K562 (cell line): ENCODE measurements around the gene SPG21. TPM values are rescaled to one million over a fixed set of nuclear protein-coding genes. Genes with fewer than 3 reads are reported as not detected.
A peak's percentile ranks its signal among the peaks of the same experiment; 100 is the strongest.

ENCODE experiments used
- ATAC-seq: fragments of 200-7000 bp; cut with Tn5 transposase; 3 replicates; pipeline ENCODE4 v1.9.1; 2020; ENCODE audit warnings: moderate library complexity
- BruUV-seq: library from RNA; stranded (reverse); fragments of 400-500 nt; replicated peaks from 2 replicates; lab custom pipeline; 2021; lab: Mats Ljungman, UMichigan
- CTCF ChIA-PET: fragments of 300-600 bp; formaldehyde crosslinking; extraction: SDS; loops from one replicate; lab custom pipeline; 2021; ENCODE audit warnings: low intra/inter-chr PET ratio; lab: Yijun Ruan, JAX
- POLR2A ChIA-PET: fragments of 300-600, 350-650 bp; sonication (Branson Sonifier 250); formaldehyde crosslinking; extraction: SDS; loops from one replicate; lab custom pipeline; 2021; ENCODE audit warnings: antibody characterized with exemption, inconsistent platforms; lab: Yijun Ruan, JAX
- DNase-seq, 4 experiments: peaks; one replicate each; pipeline versions ENCODE4 v3.0.0 to v3.0.0-alpha.2; 2011 to 2018; ENCODE audit warnings: low spot score in 3 of 4, mixed read lengths in 3 of 4; ENCODE audit errors: extremely low read depth in 1 of 4
- FAIRE-seq: peaks from 2 replicates; lab custom pipeline; 2011; peaks lifted over from hg19 to GRCh38; lab: Jason Lieb, UNC
- H2AFZ ChIP-seq: 2 replicates; pipeline ENCODE4 v1.6.0; 2011; ENCODE audit warnings: low read depth, low read length, control low read depth, inconsistent platforms
- H3K27ac ChIP-seq: fragments of 200-600 bp; 3 replicates; pipeline ENCODE4 v1.8.0; 2011; ENCODE audit warnings: low read depth, mild to moderate bottlenecking, control low read depth, inconsistent platforms, low read length, moderate library complexity, mixed read lengths; ENCODE audit errors: extremely low read depth
- H3K27me3 ChIP-seq, 2 experiments: fragments of 300-600 bp in 1 of 2; 2 replicates in 1 of 2; 3 replicates in 1 of 2; pipeline versions ENCODE4 v1.6.0 to v1.8.0; 2011; ENCODE audit warnings: inconsistent platforms in 2 of 2, low read length in 2 of 2, mild to moderate bottlenecking in 1 of 2, mixed read lengths in 1 of 2, moderate library complexity in 1 of 2; ENCODE audit not compliant: control insufficient read depth in 2 of 2, insufficient read depth in 2 of 2
- H3K36me3 ChIP-seq: fragments of 300-600 bp; 3 replicates; pipeline ENCODE4 v1.8.0; 2011; ENCODE audit warnings: mild to moderate bottlenecking, low read length, inconsistent platforms; ENCODE audit not compliant: control insufficient read depth, insufficient read depth
- H3K4me1 ChIP-seq, 2 experiments: fragments of 200-600 bp in 1 of 2; replicated peaks in 1 of 2; 2 replicates in 1 of 2; 3 replicates in 1 of 2; pipeline versions ENCODE4 v1.5.1 to v1.8.0; 2011; ENCODE audit warnings: inconsistent platforms in 2 of 2, low read length in 2 of 2, mild to moderate bottlenecking in 1 of 2, mixed read lengths in 1 of 2, moderate library complexity in 1 of 2; ENCODE audit not compliant: control insufficient read depth in 2 of 2, insufficient read depth in 2 of 2
- H3K4me2 ChIP-seq: 2 replicates; pipeline ENCODE4 v1.6.1; 2011; ENCODE audit warnings: low read length, control low read depth, inconsistent platforms, mixed read lengths; ENCODE audit not compliant: insufficient read depth
- H3K4me3 ChIP-seq: fragments of 200-600 bp; sonication (generic), shearing (Covaris generic); 2 replicates; pipeline ENCODE4 v1.5.1; 2016; ENCODE audit warnings: control low read depth, inconsistent platforms
- H3K79me2 ChIP-seq: fragments of 200-600 bp; 3 replicates; pipeline ENCODE4 v1.8.0; 2011; ENCODE audit warnings: low read length, inconsistent platforms; ENCODE audit not compliant: control insufficient read depth, insufficient read depth
- H3K9ac ChIP-seq, 2 experiments: 2 replicates each; pipeline versions ENCODE4 v1.6.0 to v1.6.1; 2011; ENCODE audit warnings: low read depth in 2 of 2, low read length in 2 of 2, control low read depth in 1 of 2, inconsistent platforms in 1 of 2, mild to moderate bottlenecking in 1 of 2, mixed read lengths in 1 of 2; ENCODE audit not compliant: insufficient read depth in 1 of 2
- H3K9me1 ChIP-seq: one replicate; pipeline ENCODE4 v1.6.0; 2011; ENCODE audit warnings: inconsistent platforms, mild to moderate bottlenecking, low read length, moderate library complexity; ENCODE audit not compliant: control insufficient read depth, insufficient read depth
- H3K9me3 ChIP-seq: replicated peaks from 2 replicates; pipeline ENCODE4 v1.5.1; 2011; ENCODE audit warnings: low read depth, low read length, inconsistent platforms; ENCODE audit not compliant: control insufficient read depth, insufficient read depth
- H4K20me1 ChIP-seq: replicated peaks from 2 replicates; pipeline ENCODE4 v1.6.1; 2011; ENCODE audit warnings: low read length, inconsistent platforms, mixed read lengths; ENCODE audit not compliant: control insufficient read depth, insufficient read depth
- CAMTA2 ChIP-seq: fragments of 250-450 bp; sonication (Bioruptor Pico); conservative IDR thresholded peaks from 2 replicates; pipeline ENCODE4 v1.5.1; 2022
- CBX8 ChIP-seq: fragments of 200-600 bp; sonication (generic); IDR thresholded peaks from 2 replicates; pipeline ENCODE4 v1.6.1; 2012; ENCODE audit warnings: borderline replicate concordance, mixed run types, low read depth, mild to moderate bottlenecking, moderate library complexity, mixed read lengths, low read length, control low read depth, inconsistent platforms; ENCODE audit not compliant: poor library complexity, severe bottlenecking; ENCODE audit errors: extremely low read depth
- FOXJ2 ChIP-seq: fragments of 200-800 bp; sonication (Bioruptor generic); IDR thresholded peaks from 2 replicates; pipeline ENCODE4 v1.6.1; 2016; ENCODE audit warnings: missing genetic modification characterization, missing compliant biosample characterization
- MXD1 ChIP-seq: fragments of 250-450 bp; sonication (Bioruptor Pico); IDR thresholded peaks from 2 replicates; pipeline ENCODE4 v1.8.0; 2021; ENCODE audit warnings: borderline replicate concordance, mild to moderate bottlenecking, moderate library complexity; ENCODE audit not compliant: poor library complexity, severe bottlenecking
- NR1H2 ChIP-seq: sonication (generic); formaldehyde crosslinking; IDR thresholded peaks from 2 replicates; pipeline ENCODE4 v1.4.0; 2020; ENCODE audit warnings: mild to moderate bottlenecking, missing genetic modification reagents
- SETDB1 ChIP-seq: IDR thresholded peaks from one replicate; pipeline ENCODE4 v1.6.1; 2012; ENCODE audit warnings: low read length, control low read depth, inconsistent platforms
- ZNF12 ChIP-seq: sonication (generic); formaldehyde crosslinking; IDR thresholded peaks from 2 replicates; pipeline ENCODE4 v1.4.0; 2020; ENCODE audit warnings: mild to moderate bottlenecking, missing genetic modification reagents
- WGBS: fragments of 100-300 bp; shearing (Covaris generic); methylation state at CpG from one replicate; pipeline ENCODE4 v1.1.6; 2016; ENCODE audit warnings: low coverage, mixed read lengths; ENCODE audit not compliant: insufficient coverage; ENCODE audit errors: missing lambda C conversion rate; 5-methylcytosine and 5-hydroxymethylcytosine counted together
- in situ Hi-C: fragments of 300-500 bp; cut with MboI; formaldehyde crosslinking; loops from 4 replicates; pipeline ENCODE4 v1.15.0; 2018; ENCODE audit warnings: inconsistent platforms, mixed read lengths
- intact Hi-C: fragments of 100-400 bp; cut with micrococcal nuclease; formaldehyde crosslinking; loops from 2 replicates; pipeline ENCODE4 v1.14.2; 2022
- polyA plus RNA-seq, 8 experiments: library from polyadenylated mRNA; depleted of rRNA in 4 of 8; stranded (reverse) in 5 of 8; unstranded in 3 of 8; fragments of >200 nt; fragmentation: Nextera tagmentation in 2 of 8; fragmentation: Illumina TruSeq in 1 of 8; extraction: Ambion mirVana in 2 of 8; extraction: Trizol in 1 of 8; gene quantifications; 2 replicates each; pipeline versions ENCODE4 v1.2.1 to v1.2.3, GENCODE V29; 2011 to 2014; ENCODE audit warnings: inconsistent platforms in 1 of 8, missing spikeins in 1 of 8
- total RNA-seq, 7 experiments: library from RNA; depleted of rRNA in 6 of 7; stranded (reverse); fragments of >200 nt in 6 of 7; fragmentation: Illumina TruSeq in 2 of 7; extraction: Trizol in 2 of 7; gene quantifications; 2 replicates each; pipeline versions ENCODE4 v1.2.1 to v1.2.3, GENCODE V29; 2011 to 2021; ENCODE audit warnings: low replicate concordance in 1 of 7
- TF ChIP-seq, protein P1 (sequence below): fragments of 450-650 bp; IDR thresholded peaks from 2 replicates; pipeline ENCODE4 v1.6.1; 2016

The SPG21 gene
- total and polyA plus RNA-seq, 9 of the 15 experiments (the other 6 are each of a cell fraction or from before 2014, with no cell fraction given): 22.8 to 98.8 (median 65.1) TPM

DNA sequence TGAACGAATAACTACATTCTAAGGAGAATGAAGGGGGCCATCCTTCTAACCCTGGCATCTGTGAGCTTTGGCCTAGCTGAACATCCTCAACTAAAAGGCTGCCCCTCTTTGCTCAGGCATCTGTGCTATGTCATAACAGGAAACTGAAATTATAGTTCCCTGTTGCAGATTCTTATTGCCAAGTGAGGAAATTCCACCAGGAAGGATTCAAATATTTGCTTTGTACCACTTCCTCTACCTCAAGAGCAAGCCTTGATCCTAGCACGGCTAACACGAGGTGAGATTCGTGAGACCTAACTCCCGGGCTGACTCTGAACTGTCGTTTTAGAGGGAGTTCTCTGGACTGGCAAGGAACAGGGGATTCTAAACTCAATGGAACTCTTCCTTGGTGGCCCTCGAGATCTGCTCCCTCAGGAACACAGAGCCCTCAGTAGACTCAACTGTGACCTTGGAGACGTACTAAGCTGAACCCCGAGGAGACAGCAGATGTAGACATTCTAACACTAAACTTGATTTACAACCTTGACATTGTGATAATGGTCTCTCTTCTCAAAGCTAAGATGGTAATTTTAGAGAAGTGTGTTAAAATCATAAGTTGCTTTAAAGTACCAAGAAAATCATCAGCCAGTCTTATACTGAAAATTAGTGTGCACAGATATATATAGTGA, 4.2 kb downstream of the SPG21 start (continued):
- TF ChIP-seq ZNF12 (CRISPR knock-in tag) (no peak), NR1H2 (CRISPR knock-in tag) (no peak), CBX8 (no peak)
- TF ChIP-seq, protein P1, sequence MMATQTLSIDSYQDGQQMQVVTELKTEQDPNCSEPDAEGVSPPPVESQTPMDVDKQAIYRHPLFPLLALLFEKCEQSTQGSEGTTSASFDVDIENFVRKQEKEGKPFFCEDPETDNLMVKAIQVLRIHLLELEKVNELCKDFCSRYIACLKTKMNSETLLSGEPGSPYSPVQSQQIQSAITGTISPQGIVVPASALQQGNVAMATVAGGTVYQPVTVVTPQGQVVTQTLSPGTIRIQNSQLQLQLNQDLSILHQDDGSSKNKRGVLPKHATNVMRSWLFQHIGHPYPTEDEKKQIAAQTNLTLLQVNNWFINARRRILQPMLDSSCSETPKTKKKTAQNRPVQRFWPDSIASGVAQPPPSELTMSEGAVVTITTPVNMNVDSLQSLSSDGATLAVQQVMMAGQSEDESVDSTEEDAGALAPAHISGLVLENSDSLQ: peak; percentile 44; the same call in 1 of the 2 replicates

- Histone ChIP-seq H3K27me3 (no peaks in the 10 kb centered on the region), H4K20me1 (no peaks in the 10 kb centered on the region), H3K4me2 (no peak overlapping the region), H2AFZ (no peak overlapping the region), H3K9me3 (no peaks in the 10 kb centered on the region), H3K27ac (no peak overlapping the region), H3K9me1 (no peaks in the 10 kb centered on the region), H3K4me1 (no peaks in the 10 kb centered on the region), H3K9ac (no peak overlapping the region), H3K4me3 (no peak overlapping the region), H3K79me2 (peaks cover 7% of the 10 kb centered on the region; the same call in 1 of the 3 replicates), H3K36me3 (peaks cover 48% of the 10 kb centered on the region; the same call in 2 of the 3 replicates)
- ChIA-PET CTCF (no interaction called here), POLR2A (interaction anchor here (1.2 kb wide), 1 partner anchor 13 kb away, joined by 4 read pairs; no protein-coding TSS in a partner anchor)
- no peak for DNase-seq
- TF ChIP-seq SETDB1 (no peak), CAMTA2 (CRISPR knock-in tag) (no peak), MXD1 (CRISPR knock-in tag) (no peak), FOXJ2 (tag) (no peak)
- 100% methylated on average over 1 of the region's 1 CpG for WGBS
- intact Hi-C loops (no loop called here), in situ Hi-C loops (no loop called here)
- no TSS peak for BruUV-seq
- FAIRE-seq: no peak
- no peak for ATAC-seq
Observed at GRCh38 chr15:64982472-64982871, 7.2 kb downstream of the SPG21 start.
